ENCODE results near the gene CBX6.

CBX6 gene

DNA sequence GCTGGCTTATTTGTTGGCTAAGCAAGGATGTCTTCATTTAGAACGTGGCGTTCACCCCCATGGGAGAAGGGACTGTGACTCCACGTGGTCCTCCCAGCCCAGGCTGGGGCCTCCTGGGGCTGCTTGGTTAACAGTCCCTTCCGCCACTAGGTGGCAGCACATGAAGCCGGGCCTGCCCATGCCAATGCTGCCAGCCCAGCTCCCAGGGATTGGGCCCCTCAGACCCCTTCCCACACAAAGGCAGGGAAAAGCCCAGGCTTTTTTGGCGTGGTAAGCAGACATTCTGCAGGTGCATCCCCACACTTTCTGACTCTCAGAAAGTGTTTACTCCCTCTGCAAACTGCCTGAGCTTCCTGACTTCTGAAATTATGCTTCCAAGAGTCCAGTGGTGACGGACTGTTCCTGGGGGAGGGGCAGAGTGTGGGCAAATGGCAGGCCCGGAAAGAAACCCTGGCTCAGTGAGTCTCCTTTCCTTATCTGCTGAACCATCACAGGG, 3.1 kb downstream of the CBX6 start (continued):
- no peak for TF ChIP-seq ZNF335 (tag by site-specific recombination; conservative IDR thresholded peaks at IDR 0.05)
- TF ChIP-seq ZNF354C (tag by site-specific recombination; IDR thresholded peaks at IDR 0.05; ENCODE audit: borderline replicate concordance, low read depth), result no peak
- no peak for TF ChIP-seq SCRT1 (tag by site-specific recombination; IDR thresholded peaks at IDR 0.05; ENCODE audit: borderline replicate concordance)
- TF ChIP-seq ZBTB8A (tag by site-specific recombination; IDR thresholded peaks at IDR 0.05), result 0 out of 2 replicates have a peak, but pooled peaks have one; percentile 22
- no peak for TF ChIP-seq ZNF707 (tag by site-specific recombination; IDR thresholded peaks at IDR 0.05)
- TF ChIP-seq ZNF677 (tag by site-specific recombination; IDR thresholded peaks at IDR 0.05), result no peak
- TF ChIP-seq OSR2 (tag by site-specific recombination; IDR thresholded peaks at IDR 0.05), result no peak
- TF ChIP-seq, protein P1, sequence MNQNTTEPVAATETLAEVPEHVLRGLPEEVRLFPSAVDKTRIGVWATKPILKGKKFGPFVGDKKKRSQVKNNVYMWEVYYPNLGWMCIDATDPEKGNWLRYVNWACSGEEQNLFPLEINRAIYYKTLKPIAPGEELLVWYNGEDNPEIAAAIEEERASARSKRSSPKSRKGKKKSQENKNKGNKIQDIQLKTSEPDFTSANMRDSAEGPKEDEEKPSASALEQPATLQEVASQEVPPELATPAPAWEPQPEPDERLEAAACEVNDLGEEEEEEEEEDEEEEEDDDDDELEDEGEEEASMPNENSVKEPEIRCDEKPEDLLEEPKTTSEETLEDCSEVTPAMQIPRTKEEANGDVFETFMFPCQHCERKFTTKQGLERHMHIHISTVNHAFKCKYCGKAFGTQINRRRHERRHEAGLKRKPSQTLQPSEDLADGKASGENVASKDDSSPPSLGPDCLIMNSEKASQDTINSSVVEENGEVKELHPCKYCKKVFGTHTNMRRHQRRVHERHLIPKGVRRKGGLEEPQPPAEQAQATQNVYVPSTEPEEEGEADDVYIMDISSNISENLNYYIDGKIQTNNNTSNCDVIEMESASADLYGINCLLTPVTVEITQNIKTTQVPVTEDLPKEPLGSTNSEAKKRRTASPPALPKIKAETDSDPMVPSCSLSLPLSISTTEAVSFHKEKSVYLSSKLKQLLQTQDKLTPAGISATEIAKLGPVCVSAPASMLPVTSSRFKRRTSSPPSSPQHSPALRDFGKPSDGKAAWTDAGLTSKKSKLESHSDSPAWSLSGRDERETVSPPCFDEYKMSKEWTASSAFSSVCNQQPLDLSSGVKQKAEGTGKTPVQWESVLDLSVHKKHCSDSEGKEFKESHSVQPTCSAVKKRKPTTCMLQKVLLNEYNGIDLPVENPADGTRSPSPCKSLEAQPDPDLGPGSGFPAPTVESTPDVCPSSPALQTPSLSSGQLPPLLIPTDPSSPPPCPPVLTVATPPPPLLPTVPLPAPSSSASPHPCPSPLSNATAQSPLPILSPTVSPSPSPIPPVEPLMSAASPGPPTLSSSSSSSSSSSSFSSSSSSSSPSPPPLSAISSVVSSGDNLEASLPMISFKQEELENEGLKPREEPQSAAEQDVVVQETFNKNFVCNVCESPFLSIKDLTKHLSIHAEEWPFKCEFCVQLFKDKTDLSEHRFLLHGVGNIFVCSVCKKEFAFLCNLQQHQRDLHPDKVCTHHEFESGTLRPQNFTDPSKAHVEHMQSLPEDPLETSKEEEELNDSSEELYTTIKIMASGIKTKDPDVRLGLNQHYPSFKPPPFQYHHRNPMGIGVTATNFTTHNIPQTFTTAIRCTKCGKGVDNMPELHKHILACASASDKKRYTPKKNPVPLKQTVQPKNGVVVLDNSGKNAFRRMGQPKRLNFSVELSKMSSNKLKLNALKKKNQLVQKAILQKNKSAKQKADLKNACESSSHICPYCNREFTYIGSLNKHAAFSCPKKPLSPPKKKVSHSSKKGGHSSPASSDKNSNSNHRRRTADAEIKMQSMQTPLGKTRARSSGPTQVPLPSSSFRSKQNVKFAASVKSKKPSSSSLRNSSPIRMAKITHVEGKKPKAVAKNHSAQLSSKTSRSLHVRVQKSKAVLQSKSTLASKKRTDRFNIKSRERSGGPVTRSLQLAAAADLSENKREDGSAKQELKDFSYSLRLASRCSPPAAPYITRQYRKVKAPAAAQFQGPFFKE (tag by site-specific recombination; IDR thresholded peaks at IDR 0.05; ENCODE audit: borderline replicate concordance), result no peak
- TF ChIP-seq ZNF426 (tag by site-specific recombination; IDR thresholded peaks at IDR 0.05), result no peak
- no peak for TF ChIP-seq TCF7L2 (IDR thresholded peaks at IDR 0.05; ENCODE audit: borderline replicate concordance, low read depth, low read length)
- no peak for TF ChIP-seq SALL2 (tag by site-specific recombination; IDR thresholded peaks at IDR 0.05; ENCODE audit: borderline replicate concordance)
- no peak for TF ChIP-seq KLF9 (tag by site-specific recombination; IDR thresholded peaks at IDR 0.05; ENCODE audit: low read depth)
- TF ChIP-seq ZNF221 (tag by site-specific recombination; IDR thresholded peaks at IDR 0.05; ENCODE audit: borderline replicate concordance), result no peak
- no peak for TF ChIP-seq ZFP3 (tag by site-specific recombination; IDR thresholded peaks at IDR 0.05; ENCODE audit: low read depth)
- no peak for TF ChIP-seq ZNF473 (tag by site-specific recombination; IDR thresholded peaks at IDR 0.05)
- TF ChIP-seq ZNF366 (tag by site-specific recombination; conservative IDR thresholded peaks at IDR 0.05), result no peak
- no peak for TF ChIP-seq ZNF223 (tag by site-specific recombination; IDR thresholded peaks at IDR 0.05)
- TF ChIP-seq ZNF423 (tag by site-specific recombination; IDR thresholded peaks at IDR 0.05), result no peak
- TF ChIP-seq, protein P2, sequence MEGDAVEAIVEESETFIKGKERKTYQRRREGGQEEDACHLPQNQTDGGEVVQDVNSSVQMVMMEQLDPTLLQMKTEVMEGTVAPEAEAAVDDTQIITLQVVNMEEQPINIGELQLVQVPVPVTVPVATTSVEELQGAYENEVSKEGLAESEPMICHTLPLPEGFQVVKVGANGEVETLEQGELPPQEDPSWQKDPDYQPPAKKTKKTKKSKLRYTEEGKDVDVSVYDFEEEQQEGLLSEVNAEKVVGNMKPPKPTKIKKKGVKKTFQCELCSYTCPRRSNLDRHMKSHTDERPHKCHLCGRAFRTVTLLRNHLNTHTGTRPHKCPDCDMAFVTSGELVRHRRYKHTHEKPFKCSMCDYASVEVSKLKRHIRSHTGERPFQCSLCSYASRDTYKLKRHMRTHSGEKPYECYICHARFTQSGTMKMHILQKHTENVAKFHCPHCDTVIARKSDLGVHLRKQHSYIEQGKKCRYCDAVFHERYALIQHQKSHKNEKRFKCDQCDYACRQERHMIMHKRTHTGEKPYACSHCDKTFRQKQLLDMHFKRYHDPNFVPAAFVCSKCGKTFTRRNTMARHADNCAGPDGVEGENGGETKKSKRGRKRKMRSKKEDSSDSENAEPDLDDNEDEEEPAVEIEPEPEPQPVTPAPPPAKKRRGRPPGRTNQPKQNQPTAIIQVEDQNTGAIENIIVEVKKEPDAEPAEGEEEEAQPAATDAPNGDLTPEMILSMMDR (tag by site-specific recombination; IDR thresholded peaks at IDR 0.05), result peak; percentile 86
- TF ChIP-seq, protein P3, sequence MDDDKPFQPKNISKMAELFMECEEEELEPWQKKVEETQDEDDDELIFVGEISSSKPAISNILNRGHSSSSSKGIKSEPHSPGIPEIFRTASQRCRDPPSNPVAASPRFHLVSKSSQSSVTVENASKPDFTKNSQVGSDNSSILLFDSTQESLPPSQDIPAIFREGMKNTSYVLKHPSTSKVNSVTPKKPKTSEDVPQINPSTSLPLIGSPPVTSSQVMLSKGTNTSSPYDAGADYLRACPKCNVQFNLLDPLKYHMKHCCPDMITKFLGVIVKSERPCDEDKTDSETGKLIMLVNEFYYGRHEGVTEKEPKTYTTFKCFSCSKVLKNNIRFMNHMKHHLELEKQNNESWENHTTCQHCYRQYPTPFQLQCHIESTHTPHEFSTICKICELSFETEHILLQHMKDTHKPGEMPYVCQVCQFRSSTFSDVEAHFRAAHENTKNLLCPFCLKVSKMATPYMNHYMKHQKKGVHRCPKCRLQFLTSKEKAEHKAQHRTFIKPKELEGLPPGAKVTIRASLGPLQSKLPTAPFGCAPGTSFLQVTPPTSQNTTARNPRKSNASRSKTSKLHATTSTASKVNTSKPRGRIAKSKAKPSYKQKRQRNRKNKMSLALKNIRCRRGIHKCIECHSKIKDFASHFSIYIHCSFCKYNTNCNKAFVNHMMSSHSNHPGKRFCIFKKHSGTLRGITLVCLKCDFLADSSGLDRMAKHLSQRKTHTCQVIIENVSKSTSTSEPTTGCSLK (tag by site-specific recombination; IDR thresholded peaks at IDR 0.05), result no peak
- TF ChIP-seq ZNF544 (tag by site-specific recombination; IDR thresholded peaks at IDR 0.05), result no peak
- peak; percentile 78 for TF ChIP-seq GLIS2 (tag by site-specific recombination; IDR thresholded peaks at IDR 0.05)
- TF ChIP-seq, protein P4, sequence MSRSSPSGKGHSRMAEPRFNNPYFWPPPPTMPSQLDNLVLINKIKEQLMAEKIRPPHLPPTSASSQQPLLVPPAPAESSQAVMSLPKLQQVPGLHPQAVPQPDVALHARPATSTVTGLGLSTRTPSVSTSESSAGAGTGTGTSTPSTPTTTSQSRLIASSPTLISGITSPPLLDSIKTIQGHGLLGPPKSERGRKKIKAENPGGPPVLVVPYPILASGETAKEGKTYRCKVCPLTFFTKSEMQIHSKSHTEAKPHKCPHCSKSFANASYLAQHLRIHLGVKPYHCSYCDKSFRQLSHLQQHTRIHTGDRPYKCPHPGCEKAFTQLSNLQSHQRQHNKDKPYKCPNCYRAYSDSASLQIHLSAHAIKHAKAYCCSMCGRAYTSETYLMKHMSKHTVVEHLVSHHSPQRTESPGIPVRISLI (tag by site-specific recombination; IDR thresholded peaks at IDR 0.05), result no peak
- TF ChIP-seq, protein P5, sequence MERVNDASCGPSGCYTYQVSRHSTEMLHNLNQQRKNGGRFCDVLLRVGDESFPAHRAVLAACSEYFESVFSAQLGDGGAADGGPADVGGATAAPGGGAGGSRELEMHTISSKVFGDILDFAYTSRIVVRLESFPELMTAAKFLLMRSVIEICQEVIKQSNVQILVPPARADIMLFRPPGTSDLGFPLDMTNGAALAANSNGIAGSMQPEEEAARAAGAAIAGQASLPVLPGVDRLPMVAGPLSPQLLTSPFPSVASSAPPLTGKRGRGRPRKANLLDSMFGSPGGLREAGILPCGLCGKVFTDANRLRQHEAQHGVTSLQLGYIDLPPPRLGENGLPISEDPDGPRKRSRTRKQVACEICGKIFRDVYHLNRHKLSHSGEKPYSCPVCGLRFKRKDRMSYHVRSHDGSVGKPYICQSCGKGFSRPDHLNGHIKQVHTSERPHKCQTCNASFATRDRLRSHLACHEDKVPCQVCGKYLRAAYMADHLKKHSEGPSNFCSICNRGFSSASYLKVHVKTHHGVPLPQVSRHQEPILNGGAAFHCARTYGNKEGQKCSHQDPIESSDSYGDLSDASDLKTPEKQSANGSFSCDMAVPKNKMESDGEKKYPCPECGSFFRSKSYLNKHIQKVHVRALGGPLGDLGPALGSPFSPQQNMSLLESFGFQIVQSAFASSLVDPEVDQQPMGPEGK (tag by site-specific recombination; IDR thresholded peaks at IDR 0.05), result peak; percentile 74
- TF ChIP-seq, protein P6, sequence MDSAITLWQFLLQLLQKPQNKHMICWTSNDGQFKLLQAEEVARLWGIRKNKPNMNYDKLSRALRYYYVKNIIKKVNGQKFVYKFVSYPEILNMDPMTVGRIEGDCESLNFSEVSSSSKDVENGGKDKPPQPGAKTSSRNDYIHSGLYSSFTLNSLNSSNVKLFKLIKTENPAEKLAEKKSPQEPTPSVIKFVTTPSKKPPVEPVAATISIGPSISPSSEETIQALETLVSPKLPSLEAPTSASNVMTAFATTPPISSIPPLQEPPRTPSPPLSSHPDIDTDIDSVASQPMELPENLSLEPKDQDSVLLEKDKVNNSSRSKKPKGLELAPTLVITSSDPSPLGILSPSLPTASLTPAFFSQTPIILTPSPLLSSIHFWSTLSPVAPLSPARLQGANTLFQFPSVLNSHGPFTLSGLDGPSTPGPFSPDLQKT (IDR thresholded peaks at IDR 0.05; ENCODE audit: borderline replicate concordance, low read depth, low read length), result no peak
- 0 out of 2 replicates have a peak, but pooled peaks have one; percentile 15 for TF ChIP-seq SP7 (tag by site-specific recombination; IDR thresholded peaks at IDR 0.05)

Measured in HEK293 (cell line).